ENCODE results near the gene H1-8.
A peak's percentile ranks its signal among the peaks of the same experiment; 100 is the strongest.
"Not testable (repeated sequence)": the region's sequence is repeated elsewhere in the genome, so short reads cannot be mapped to it uniquely, and the experiment has no call there.

The H1-8 gene

GRCh38 chr3:129533406-129533805 lies 9.6 kb upstream of the H1-8 start:
- no peak for DNase-seq (ENCODE audit: low spot score)

DNA sequence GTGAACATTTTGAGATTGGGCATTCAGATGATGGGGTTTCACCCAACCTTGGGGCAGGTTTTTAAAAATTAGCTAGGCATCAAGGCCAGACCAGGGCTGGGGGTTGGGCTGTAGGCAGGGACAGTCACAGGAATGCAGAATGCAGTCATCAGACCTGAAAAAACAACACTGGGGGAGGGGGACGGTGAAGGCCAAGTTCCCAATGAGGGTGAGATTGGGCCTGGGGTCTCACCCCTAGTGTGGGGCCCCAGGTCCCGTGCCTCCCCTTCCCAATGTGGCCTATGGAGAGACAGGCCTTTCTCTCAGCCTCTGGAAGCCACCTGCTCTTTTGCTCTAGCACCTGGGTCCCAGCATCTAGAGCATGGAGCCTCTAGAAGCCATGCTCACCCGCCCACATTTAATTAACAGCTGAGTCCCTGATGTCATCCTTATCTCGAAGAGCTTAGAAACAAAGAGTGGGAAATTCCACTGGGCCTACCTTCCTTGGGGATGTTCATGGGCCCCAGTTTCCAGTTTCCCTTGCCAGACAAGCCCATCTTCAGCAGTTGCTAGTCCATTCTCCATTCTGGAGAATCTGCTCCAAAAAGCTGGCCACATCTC lies 8.4 kb upstream of the H1-8 start:
- DNase-seq (ENCODE audit: low spot score) = peak; percentile 58

GRCh38 chr3:129535075-129535474 lies 7.9 kb upstream of the H1-8 start:
- DNase-seq (ENCODE audit: low spot score) = peak; percentile 88

- DNase-seq (ENCODE audit: low spot score) = no peak
Observed at GRCh38 chr3:129536374-129536667, 6.7 kb upstream of the H1-8 start.

DNA sequence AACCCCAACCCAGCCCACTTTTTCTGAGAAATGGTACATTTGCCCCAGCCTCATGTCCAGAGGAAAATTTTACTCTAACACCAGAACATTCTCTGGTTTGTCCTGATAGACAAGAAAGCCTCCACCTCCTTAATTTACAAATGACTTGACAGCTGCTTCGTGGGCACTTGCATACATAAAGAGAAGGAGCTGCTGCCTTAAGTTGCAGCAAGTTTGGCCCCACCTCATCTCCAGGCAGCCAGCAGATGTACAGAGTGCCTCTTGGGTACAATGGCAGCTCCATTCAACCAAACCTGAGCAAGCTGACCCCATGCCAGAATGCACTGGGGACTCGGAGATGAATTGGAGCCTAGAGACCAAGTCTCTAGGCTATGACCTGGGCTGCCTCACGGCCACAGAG lies 6.2 kb upstream of the H1-8 start:
- no peak for DNase-seq (ENCODE audit: low spot score)

DNA sequence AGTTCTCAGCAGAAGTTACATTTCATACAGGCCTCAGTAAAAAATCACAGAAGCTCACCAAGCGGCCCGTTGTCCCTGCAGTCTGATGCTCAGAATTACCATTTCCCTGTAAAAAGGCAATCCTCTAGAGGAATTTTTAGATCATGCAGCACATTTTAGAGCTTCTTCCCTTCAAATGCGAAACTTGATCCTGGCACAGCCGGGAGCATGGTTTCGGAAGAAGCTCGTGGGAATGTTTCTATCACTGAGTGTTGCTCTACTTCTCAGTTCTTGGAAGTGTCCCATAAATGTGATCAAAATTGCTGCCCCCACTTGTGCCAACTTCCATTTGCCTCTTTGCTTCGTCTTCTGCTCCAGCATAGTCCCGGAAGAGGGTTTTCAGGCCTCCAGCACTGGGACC lies 3.8 kb upstream of the H1-8 start:
- no peak for DNase-seq (ENCODE audit: low spot score)

DNA sequence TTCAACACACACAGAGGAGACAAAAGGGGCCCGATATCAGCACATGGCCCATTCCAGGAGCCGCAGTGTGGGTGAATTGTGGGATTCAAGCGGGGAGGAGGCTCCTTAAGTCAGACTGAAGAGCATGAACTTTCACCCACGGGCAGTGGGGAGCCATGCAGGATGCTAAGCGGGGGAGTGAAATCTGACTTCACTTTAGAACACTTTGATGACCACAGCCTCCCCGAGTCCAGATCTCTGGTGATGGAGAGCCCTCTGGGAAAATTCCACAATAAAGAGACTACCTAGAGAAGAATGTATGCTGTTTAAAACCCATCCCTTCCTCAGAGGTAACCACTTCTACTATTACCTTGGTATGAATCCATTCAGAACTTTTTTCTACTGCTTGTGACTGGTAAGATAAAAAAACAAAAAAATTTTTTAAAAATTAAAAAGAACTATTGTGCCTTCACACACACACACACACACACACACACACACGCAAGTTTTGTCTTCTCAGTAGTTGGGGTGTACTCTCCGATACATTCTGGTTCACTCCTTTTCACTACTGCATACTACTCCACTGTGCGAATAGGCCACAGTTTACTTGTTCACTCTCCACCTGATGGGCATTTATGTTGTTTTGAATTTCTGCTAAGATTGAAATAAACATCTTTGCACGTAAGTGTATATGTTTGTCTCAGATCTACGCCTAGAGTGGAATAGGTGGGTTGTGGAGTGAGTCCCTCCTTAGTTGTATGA lies 2.0 kb upstream of the H1-8 start:
- no peak for DNase-seq (ENCODE audit: low spot score)

GRCh38 chr3:129542747-129543146 lies 228 bp upstream of the H1-8 start:
- no peak for DNase-seq (ENCODE audit: low spot score)

DNA sequence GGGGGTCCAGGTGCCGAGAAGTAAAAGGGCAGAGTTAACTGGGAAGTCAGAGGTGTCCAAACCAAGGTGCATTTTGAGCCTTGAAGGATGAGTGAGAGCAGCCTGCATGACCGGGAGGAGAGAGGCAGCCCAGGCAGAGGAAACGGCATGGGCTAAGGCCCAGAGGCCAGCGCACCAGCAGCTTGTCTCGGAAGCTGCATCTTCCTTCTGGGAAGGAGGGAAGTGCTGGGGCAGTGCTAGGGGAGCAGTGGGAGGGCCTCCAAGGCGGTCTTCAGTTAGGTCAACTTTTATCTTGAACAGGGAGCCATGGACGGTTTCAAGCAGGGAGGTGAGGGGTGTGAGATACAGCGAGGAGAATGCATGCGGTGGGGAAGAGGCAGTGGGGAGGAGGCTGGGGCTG lies 1.0 kb downstream of the H1-8 start:
- no peak for DNase-seq (ENCODE audit: low spot score)

GRCh38 chr3:129545951-129546350 lies 3.0 kb downstream of the H1-8 start:
- not testable (repeated sequence) for DNase-seq (ENCODE audit: low spot score)

- DNase-seq (ENCODE audit: low spot score) = no peak
Observed at GRCh38 chr3:129547241-129547640, 4.3 kb downstream of the H1-8 start.

DNA sequence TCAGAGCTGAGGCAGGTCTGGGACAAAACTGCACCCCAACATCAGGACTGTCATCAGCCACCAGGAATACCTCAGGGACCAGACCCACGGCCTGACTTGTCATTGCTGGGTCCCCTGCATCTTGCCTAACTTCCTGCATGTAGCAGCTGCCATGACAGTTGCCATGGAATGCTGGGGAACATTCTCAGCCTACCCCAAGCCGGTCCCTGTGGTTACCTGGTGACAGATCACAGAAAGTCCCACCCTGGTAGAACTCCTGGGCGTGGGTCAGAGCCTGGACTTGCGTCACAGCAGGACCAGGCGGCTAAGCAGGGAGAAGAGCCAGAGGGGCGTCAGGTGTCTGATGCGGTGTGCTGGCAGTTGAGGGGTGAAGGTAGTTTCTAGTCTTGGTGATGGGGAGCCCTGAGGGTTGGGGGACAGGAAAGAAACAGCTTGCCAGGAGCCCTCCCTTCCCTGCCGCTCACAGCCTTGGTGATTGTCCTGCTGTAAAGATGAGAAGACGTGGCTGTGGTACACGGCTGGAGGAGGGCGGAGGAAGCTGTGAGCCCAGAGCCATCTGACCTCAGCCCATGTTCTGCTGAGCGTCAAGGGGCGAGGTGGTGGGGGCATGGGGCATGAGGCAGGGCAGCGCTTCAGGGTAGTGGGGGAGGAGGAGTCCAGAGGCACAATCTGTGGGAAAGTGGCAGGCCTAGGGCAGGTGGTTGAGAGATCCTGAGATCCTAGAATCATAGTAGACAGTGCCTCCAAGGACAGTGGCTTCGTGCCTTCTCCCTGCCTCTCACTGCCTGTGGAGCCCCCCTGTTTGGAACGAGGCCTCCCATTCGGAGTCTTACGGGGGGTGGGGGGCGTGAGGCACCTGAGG lies 5.4 kb downstream of the H1-8 start:
- DNase-seq (ENCODE audit: low spot score) = no peak

GRCh38 chr3:129549006-129549800 lies 6.2 kb downstream of the H1-8 start:
- no peak for DNase-seq (ENCODE audit: low spot score)

GRCh38 chr3:129549805-129550204 lies 6.8 kb downstream of the H1-8 start:
- no peak for DNase-seq (ENCODE audit: low spot score)

DNA sequence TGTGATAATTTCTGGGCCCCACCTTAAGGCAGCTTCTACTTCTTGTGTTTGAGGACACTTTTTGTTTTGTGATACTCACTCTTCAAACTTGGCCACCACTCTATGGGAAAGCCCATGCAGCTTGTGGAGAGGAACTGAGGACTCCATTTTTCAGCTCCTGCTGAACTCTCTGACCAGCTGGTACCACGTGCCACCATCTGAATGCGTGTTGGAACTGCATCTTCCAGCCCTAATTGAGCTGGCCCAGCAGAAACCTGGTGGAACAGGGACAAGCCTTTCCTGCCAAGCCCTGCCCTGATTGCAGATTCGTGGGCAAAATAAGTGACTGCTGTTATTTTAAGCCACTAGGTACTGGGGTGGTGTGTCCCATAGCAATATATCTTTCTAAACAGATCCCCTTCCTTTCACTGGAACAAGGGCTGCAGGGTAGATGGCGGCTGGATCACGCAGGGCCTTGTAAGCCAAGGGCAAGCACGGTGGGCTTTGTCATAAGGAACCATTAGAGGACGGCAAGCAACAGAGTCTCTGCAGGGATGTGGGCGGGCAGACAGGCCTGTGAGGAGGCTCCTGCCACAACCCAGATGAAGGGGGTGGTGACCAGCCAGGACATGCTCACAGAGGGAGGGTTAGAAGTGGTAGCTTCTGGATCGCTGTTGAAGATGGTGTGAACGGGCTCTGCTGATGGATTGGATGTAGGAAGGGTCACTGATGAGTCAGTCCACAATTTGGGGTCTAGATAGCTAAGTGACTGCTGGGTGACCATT lies 9.5 kb downstream of the H1-8 start:
- DNase-seq (ENCODE audit: low spot score) = no peak

DNA sequence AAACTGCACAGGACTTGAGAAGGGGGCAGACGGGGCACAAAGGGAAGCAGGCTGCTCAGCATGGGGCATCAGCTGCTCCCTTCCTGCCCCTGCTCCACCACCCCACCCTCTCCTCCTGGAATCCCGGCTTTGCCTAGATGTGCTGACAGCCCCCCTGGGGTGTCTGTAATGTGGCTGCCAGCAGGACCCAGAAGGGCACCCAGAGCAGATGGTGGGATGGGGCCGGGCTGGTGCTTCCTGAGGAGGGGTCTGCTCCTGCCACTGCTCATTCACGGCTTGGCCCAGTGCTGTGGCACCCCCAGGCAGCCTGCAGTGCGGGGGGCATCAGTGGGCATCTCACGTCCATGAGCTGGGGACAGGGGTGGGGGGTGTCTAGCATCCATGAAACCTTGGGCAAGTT lies 10.2 kb downstream of the H1-8 start:
- no peak for DNase-seq (ENCODE audit: low spot score)

DNA sequence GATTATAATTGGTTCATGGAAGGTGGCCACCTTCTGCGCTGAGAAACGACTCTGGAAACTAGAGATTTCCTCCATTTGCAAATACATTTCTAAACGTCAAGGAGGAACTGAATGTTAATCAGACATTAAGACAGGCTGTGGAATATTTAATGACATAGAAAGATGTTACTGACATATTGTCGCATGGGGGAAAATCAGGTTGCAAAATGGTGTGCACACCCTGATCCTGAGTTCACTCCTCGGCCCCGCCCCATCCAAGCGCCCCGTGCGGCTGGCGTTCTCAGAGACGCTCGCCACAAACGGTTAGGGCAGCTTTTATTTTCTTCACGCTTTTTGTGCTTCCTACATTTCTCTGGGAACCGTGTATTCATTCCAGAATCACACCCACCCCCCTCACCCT lies 10.7 kb downstream of the H1-8 start:
- no peak for DNase-seq (ENCODE audit: low spot score)

GRCh38 chr3:129554356-129555152 lies 11.6 kb downstream of the H1-8 start:
- DNase-seq (ENCODE audit: low spot score) = no peak

DNA sequence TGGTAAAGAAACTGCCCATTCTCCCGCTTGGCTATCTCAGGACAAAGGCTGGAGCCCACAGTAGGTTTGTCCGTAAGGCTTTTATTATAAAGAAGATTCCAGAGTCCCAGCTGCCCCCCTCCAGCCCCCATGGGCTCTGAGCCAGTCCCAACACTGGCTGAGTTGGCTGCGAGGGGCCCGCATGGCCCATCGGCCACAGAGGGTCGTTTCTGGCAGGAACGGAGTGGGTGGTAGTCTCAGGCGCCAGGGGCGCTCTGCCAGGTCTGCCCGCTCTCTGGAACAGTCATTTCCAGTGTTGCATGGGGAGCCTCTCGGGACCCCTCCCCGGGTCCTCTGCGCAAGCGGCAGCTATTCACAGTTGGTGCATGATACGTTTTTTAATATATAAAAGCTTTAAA lies 12.2 kb downstream of the H1-8 start:
- DNase-seq (ENCODE audit: low spot score) = no peak

- DNase-seq (ENCODE audit: low spot score) = no peak
Observed at GRCh38 chr3:129555616-129556357, 12.8 kb downstream of the H1-8 start.

Data from HuH-7.5 (cell line).